ENCODE measurements around the gene EVPL. TPM values are rescaled to one million over a fixed set of nuclear protein-coding genes. Genes with fewer than 3 reads are reported as not detected.

EVPL gene
- not detected in 2 replicates for total RNA-seq (ENCODE audit: low replicate concordance)

GRCh38 chr17:76027159-76027839 lies at the start of gene EVPL:
EVPL (minus strand) TSS chr17:76027306; CDS start chr17:76027198, 108 bp downstream.
- Histone ChIP-seq H3K27me3 (no peaks in the 10 kb centered on the region), H3K4me1 (peaks cover 5% of the 10 kb centered on the region), H3K36me3 (no peaks in the 10 kb centered on the region), H3K4me2 (no peak within 1 kb of the TSS), H3K9me3 (ENCODE audit: low read depth) (no peaks in the 10 kb centered on the region), H3K27ac (no peak within 1 kb of the TSS), H2AFZ (replicated peaks) (no peak within 1 kb of the TSS), H3K9ac (no peak within 1 kb of the TSS), H3F3A (ENCODE audit: low read depth) (peaks cover 21% of the 10 kb centered on the region), H3K79me2 (ENCODE audit: low read depth) (no peaks in the 10 kb centered on the region), H4K20me1 (ENCODE audit: low read depth) (peaks cover 5% of the 10 kb centered on the region), H3K4me3 (no peak within 1 kb of the TSS)
- no peaks in the 10 kb centered on the region for H3K36me3 Mint-ChIP-seq
- H3K4me3 Mint-ChIP-seq = no peak within 1 kb of the TSS
- H3K4me1 Mint-ChIP-seq = peaks cover 14% of the 10 kb centered on the region
- H3K27me3 Mint-ChIP-seq (ENCODE audit: insufficient read depth, low read depth) = peaks cover 3% of the 10 kb centered on the region
- no peak within 1 kb of the TSS for H3K27ac Mint-ChIP-seq
- H3K9me3 Mint-ChIP-seq = no peaks in the 10 kb centered on the region
- TF ChIP-seq EZH2phosphoT487 (IDR thresholded peaks at IDR 0.05) = no peak
- no peak for TF ChIP-seq EZH2 (IDR thresholded peaks at IDR 0.05)
- TF ChIP-seq CTCF (IDR thresholded peaks at IDR 0.05) = no peak
- DNase-seq (ENCODE audit: low spot score) = no peak

- H3K9me3 Mint-ChIP-seq = no peaks in the 10 kb centered on the region
- Histone ChIP-seq H3F3A (ENCODE audit: low read depth) (peaks cover 30% of the 10 kb centered on the region), H3K36me3 (no peaks in the 10 kb centered on the region), H2AFZ (replicated peaks) (no peak overlapping the region), H3K4me1 (peaks cover 47% of the 10 kb centered on the region), H3K79me2 (ENCODE audit: low read depth) (peaks cover 9% of the 10 kb centered on the region), H4K20me1 (ENCODE audit: low read depth) (peaks cover 51% of the 10 kb centered on the region), H3K27ac (no peak overlapping the region), H3K9me3 (ENCODE audit: low read depth) (no peaks in the 10 kb centered on the region), H3K27me3 (peaks cover 80% of the 10 kb centered on the region), H3K9ac (no peak overlapping the region), H3K4me3 (peak overlapping the region; percentile 52), H3K4me2 (peak overlapping the region; percentile 91)
- peaks cover 67% of the 10 kb centered on the region for H3K27me3 Mint-ChIP-seq (ENCODE audit: insufficient read depth, low read depth)
- no peaks in the 10 kb centered on the region for H3K36me3 Mint-ChIP-seq
- H3K4me1 Mint-ChIP-seq = peaks cover 28% of the 10 kb centered on the region
- peak; percentile 39 for DNase-seq (ENCODE audit: low spot score)
- TF ChIP-seq EZH2 (IDR thresholded peaks at IDR 0.05) = no peak
- TF ChIP-seq EZH2phosphoT487 (IDR thresholded peaks at IDR 0.05) = no peak
- TF ChIP-seq CTCF (IDR thresholded peaks at IDR 0.05) = no peak
- H3K27ac Mint-ChIP-seq = no peak overlapping the region
- peak overlapping the region; percentile 48 for H3K4me3 Mint-ChIP-seq
These were observed 49.1 kb upstream of the EVPL start for GRCh38 chr17:76076146-76076764.

GRCh38 chr17:76075364-76076145 lies 48.4 kb upstream of the EVPL start:
- Mint-ChIP-seq H3K4me1 (peaks cover 29% of the 10 kb centered on the region), H3K9me3 (no peaks in the 10 kb centered on the region), H3K27me3 (ENCODE audit: insufficient read depth, low read depth) (peaks cover 61% of the 10 kb centered on the region), H3K27ac (no peak overlapping the region), H3K36me3 (no peaks in the 10 kb centered on the region), H3K4me3 (peak overlapping the region; percentile 80)
- H3K9ac ChIP-seq = no peak overlapping the region
- peak; percentile 54 for TF ChIP-seq CTCF (IDR thresholded peaks at IDR 0.05)
- TF ChIP-seq EZH2 (IDR thresholded peaks at IDR 0.05) = no peak
- peak; percentile 9 for TF ChIP-seq EZH2phosphoT487 (IDR thresholded peaks at IDR 0.05)
- H3K4me3 ChIP-seq = peak overlapping the region; percentile 52
- H3K79me2 ChIP-seq (ENCODE audit: low read depth) = peaks cover 16% of the 10 kb centered on the region
- peak overlapping the region; percentile 86 for H2AFZ ChIP-seq (replicated peaks)
- no peak overlapping the region for H3K27ac ChIP-seq
- peak overlapping the region; percentile 91 for H3K4me2 ChIP-seq
- peaks cover 51% of the 10 kb centered on the region for H3K4me1 ChIP-seq
- no peaks in the 10 kb centered on the region for H3K36me3 ChIP-seq
- peak; percentile 85 for DNase-seq (ENCODE audit: low spot score)
- H4K20me1 ChIP-seq (ENCODE audit: low read depth) = peaks cover 58% of the 10 kb centered on the region
- no peaks in the 10 kb centered on the region for H3K9me3 ChIP-seq (ENCODE audit: low read depth)
- H3F3A ChIP-seq (ENCODE audit: low read depth) = peaks cover 24% of the 10 kb centered on the region
- H3K27me3 ChIP-seq = peaks cover 78% of the 10 kb centered on the region

All from neural progenitor cell (in vitro differentiated cells).